ENCODE data around the gene ADISSP. TPM values are rescaled to one million over a fixed set of nuclear protein-coding genes. Genes with fewer than 3 reads are reported as not detected.
A peak's percentile ranks its signal among the peaks of the same experiment; 100 is the strongest.

Gene ADISSP
- total and polyA plus RNA-seq, 9 of the 15 experiments (the other 6 are each of a cell fraction or from before 2014, with no cell fraction given) = 1.4 to 70.6 (median 23.4) TPM

- no peak for TF ChIP-seq TSHZ1 (CRISPR knock-in tag; IDR thresholded peaks at IDR 0.05)
- TF ChIP-seq MAZ (CRISPR knock-in tag; conservative IDR thresholded peaks at IDR 0.05 in 1 of 2, IDR thresholded peaks at IDR 0.05 in 1 of 2) = peak; percentile 44 to 67; a peak in 2 of 4 replicates
- TF ChIP-seq ZNF324 (CRISPR knock-in tag; IDR thresholded peaks at IDR 0.05) = no peak
- TF ChIP-seq SMC3 (conservative IDR thresholded peaks at IDR 0.05; ENCODE audit: insufficient read depth, low read depth, low read length) = peak; percentile 57
- TF ChIP-seq RBM14 (IDR thresholded peaks at IDR 0.05; ENCODE audit: borderline replicate concordance, insufficient read depth, low read depth, low read length) = no peak
- TF ChIP-seq RREB1 (CRISPR knock-in tag; IDR thresholded peaks at IDR 0.05) = no peak
- TF ChIP-seq TEAD1 (CRISPR knock-in tag; IDR thresholded peaks at IDR 0.05) = 0 out of 4 replicates have a peak, but pooled peaks of 1 of the 2 experiments have one; percentile 27
- TF ChIP-seq HNRNPH1 (optimal IDR thresholded peaks at IDR 0.05; ENCODE audit: low read depth, low read length) = no peak
- TF ChIP-seq GTF2B (IDR thresholded peaks at IDR 0.05; ENCODE audit: extremely low read depth, insufficient read length) = no peak
- no peak for TF ChIP-seq HCFC1 (IDR thresholded peaks at IDR 0.05; ENCODE audit: low read depth, low read length)
- TF ChIP-seq RFX7 (CRISPR knock-in tag; IDR thresholded peaks at IDR 0.05) = no peak
- no peak for TF ChIP-seq L3MBTL2 (IDR thresholded peaks at IDR 0.05)
- no peak for TF ChIP-seq SPI1 (IDR thresholded peaks at IDR 0.05; ENCODE audit: borderline replicate concordance, low read depth, low read length)
- no peak for TF ChIP-seq NCOR1 (IDR thresholded peaks at IDR 0.05)
- TF ChIP-seq STAG1 (CRISPR knock-in tag; IDR thresholded peaks at IDR 0.05; ENCODE audit: borderline replicate concordance) = peak; percentile 70
- no peak for TF ChIP-seq NFATC3 (IDR thresholded peaks at IDR 0.05)
These were observed 56.7 kb downstream of the ADISSP start (continued) for GRCh38 chr20:3710703-3711483.

Data from K562 (cell line).